Activated B cell treated with CpG ODN at 0.5 μM for 24 hours (primary cell): ENCODE results near the gene SLC35A2. TPM values are rescaled to one million over a fixed set of nuclear protein-coding genes. Genes with fewer than 3 reads are reported as not detected.

Experiments
- ATAC-seq: fragments of 200-7000 bp; cut with Tn5 transposase; one replicate; pipeline ENCODE4 v1.10.0; 2021; ENCODE audit warnings: low read depth, mild to moderate bottlenecking, moderate library complexity
- CTCF ChIA-PET: fragments of 350-600 bp; sonication (Branson Sonifier 250); formaldehyde crosslinking; loops from one replicate; lab custom pipeline; 2021; ENCODE audit warnings: antibody characterized with exemption; lab: Charles Lee
- POLR2A ChIA-PET: fragments of 350-600 bp; sonication (Branson Sonifier 250); formaldehyde crosslinking; loops from one replicate; lab custom pipeline; 2021; ENCODE audit warnings: antibody characterized with exemption; lab: Charles Lee
- DNase-seq: peaks from one replicate; pipeline ENCODE4 v3.0.0; 2022
- H3K27ac Mint-ChIP-seq: one replicate; pipeline ENCODE4 v1.8.0; 2020; ENCODE audit warnings: mixed read lengths
- H3K27me3 Mint-ChIP-seq: one replicate; pipeline ENCODE4 v1.8.0; 2021; ENCODE audit warnings: mixed read lengths
- H3K36me3 Mint-ChIP-seq: one replicate; pipeline ENCODE4 v1.8.0; 2021; ENCODE audit warnings: low read depth, mixed read lengths
- H3K4me1 Mint-ChIP-seq: one replicate; pipeline ENCODE4 v1.8.0; 2021; ENCODE audit warnings: mixed read lengths
- H3K4me3 Mint-ChIP-seq: one replicate; pipeline ENCODE4 v1.8.0; 2020; ENCODE audit warnings: mild to moderate bottlenecking, mixed read lengths
- H3K9me3 Mint-ChIP-seq: one replicate; pipeline ENCODE4 v1.8.0; 2020; ENCODE audit warnings: mixed read lengths
- intact Hi-C: fragments of 100-400 bp; cut with micrococcal nuclease; formaldehyde crosslinking; loops from one replicate; pipeline ENCODE4 v1.15.1; 2024
- total RNA-seq: library from RNA; stranded (reverse); gene quantifications from 2 replicates; pipeline ENCODE4 v1.2.3, GENCODE V29; 2022
- TF ChIP-seq, protein P1 (sequence below): fragments of 200-600 bp; IDR thresholded peaks from one replicate; pipeline ENCODE4 v1.8.0; 2022; ENCODE audit warnings: antibody characterized with exemption, mild to moderate bottlenecking

SLC35A2 gene
- total RNA-seq = 17.3 and 18.4 TPM in 2 replicates

DNA sequence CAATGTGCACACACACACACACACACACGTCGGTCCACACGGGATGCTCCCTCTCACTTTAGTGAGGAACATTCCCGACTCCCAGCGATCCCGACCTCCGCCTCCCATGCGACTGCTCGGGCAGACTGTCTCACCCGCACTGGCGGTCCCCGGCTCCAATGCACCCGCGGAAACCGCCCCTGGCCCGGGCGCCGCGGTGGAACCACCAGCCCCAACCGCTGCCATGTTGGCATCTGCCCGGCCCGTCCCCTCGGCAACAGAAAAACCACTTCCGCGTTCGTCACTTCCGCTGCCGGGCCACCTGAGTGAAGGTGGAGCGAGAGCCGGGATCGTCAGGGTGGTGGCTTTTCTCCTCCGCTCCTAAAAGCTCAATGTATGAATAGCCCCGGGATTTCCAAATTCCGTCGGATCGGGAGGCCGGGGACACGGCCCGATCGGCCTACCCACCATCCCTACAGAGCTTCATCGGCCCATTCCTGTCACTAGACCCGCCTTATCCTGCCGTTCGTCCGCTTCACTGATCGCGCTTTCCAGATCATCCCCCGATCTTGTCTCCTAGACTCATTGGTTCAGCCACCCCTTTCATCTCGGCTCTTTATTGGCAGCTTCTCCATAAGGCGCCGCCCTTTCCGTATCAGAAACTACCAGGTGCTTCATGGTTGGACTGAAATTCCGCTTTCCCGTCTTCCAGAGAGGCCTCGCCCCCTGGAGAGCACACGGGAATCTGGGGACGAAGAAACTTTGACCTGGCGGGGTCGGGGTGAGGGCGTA lies at the start of gene SLC35A2:
Gene SLC35A2 (minus strand): TSS at position 235 of the 771 bp plus-strand sequence. CDS start 10 bp downstream, at position 225.
- Mint-ChIP-seq H3K36me3 (peaks cover 52% of the 10 kb centered on the region), H3K4me1 (peaks cover 55% of the 10 kb centered on the region)

DNA sequence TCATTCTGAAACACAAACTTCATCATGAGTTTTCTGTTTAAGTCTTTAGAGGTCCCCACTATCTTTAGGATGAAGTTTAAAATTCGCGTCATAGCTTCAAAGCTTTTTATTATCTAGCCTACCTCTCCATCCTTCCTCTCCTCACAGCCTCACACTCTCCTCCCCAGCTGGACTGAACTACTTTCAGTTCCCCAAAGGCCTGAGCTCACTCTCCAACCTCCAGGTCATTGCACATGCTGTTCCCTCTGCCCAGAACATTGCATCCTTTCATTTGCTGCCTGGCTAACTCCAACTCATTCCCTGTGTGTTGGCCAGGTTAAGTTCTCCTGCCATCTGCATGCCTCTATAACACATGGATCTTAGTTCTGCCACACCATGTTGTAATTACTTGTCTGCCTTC lies 48.8 kb upstream of the SLC35A2 start:
- ChIA-PET POLR2A (no interaction called here), CTCF (interaction anchor here (1.4 kb wide), 1 partner anchor 11 kb away, joined by 3 read pairs; the partner anchor contains the start of gene KCND1)
- H3K27me3 Mint-ChIP-seq = no peaks in the 10 kb centered on the region
- intact Hi-C loops = no loop called here
- no peak for ATAC-seq
- peaks cover 53% of the 10 kb centered on the region for H3K4me1 Mint-ChIP-seq
- peak overlapping the region; percentile 66 for H3K4me3 Mint-ChIP-seq
- H3K27ac Mint-ChIP-seq = peak overlapping the region; percentile 74
- TF ChIP-seq, protein P1, sequence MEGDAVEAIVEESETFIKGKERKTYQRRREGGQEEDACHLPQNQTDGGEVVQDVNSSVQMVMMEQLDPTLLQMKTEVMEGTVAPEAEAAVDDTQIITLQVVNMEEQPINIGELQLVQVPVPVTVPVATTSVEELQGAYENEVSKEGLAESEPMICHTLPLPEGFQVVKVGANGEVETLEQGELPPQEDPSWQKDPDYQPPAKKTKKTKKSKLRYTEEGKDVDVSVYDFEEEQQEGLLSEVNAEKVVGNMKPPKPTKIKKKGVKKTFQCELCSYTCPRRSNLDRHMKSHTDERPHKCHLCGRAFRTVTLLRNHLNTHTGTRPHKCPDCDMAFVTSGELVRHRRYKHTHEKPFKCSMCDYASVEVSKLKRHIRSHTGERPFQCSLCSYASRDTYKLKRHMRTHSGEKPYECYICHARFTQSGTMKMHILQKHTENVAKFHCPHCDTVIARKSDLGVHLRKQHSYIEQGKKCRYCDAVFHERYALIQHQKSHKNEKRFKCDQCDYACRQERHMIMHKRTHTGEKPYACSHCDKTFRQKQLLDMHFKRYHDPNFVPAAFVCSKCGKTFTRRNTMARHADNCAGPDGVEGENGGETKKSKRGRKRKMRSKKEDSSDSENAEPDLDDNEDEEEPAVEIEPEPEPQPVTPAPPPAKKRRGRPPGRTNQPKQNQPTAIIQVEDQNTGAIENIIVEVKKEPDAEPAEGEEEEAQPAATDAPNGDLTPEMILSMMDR = no peak
- H3K9me3 Mint-ChIP-seq = no peaks in the 10 kb centered on the region
- H3K36me3 Mint-ChIP-seq = peaks cover 13% of the 10 kb centered on the region
- no peak for DNase-seq

More for the DNA sequence above, at the start of gene SLC35A2:
- Mint-ChIP-seq H3K27me3 (no peaks in the 10 kb centered on the region), H3K27ac (peak within 1 kb of the TSS; percentile 94), H3K4me3 (peak within 1 kb of the TSS; percentile 94), H3K9me3 (no peaks in the 10 kb centered on the region)
- ChIA-PET CTCF (interaction anchor here (1.2 kb wide), 1 partner anchor 20 kb away, joined by 4 read pairs; no protein-coding TSS in a partner anchor), POLR2A (interaction anchor here (0.6 to 16.0 kb wide), 21 partner anchors 9 to 280 kb away, joined by 3 to 718 read pairs (median 4); partner anchors contain the start of genes GRIPAP1, HDAC6, KCND1 and OTUD5)
- DNase-seq = peak; percentile 76
- intact Hi-C loops = loop anchor here (1.0 to 10.0 kb wide), 3 partner anchors 14 to 1077 kb away; partner anchors contain the start of genes PQBP1, TIMM17B and ZNF81
- peak; percentile 74 for ATAC-seq
- TF ChIP-seq, protein P1 = no peak

- H3K27ac Mint-ChIP-seq = peak overlapping the region; percentile 100
- no peaks in the 10 kb centered on the region for H3K9me3 Mint-ChIP-seq
- no peaks in the 10 kb centered on the region for H3K27me3 Mint-ChIP-seq
- POLR2A ChIA-PET = interaction anchor here (0.5 to 5.9 kb wide), 22 partner anchors 13 to 436 kb away, joined by 3 to 99 read pairs (median 8); partner anchors contain the start of genes GRIPAP1, HDAC6, KCND1 and PQBP1
- peaks cover 24% of the 10 kb centered on the region for H3K36me3 Mint-ChIP-seq
- CTCF ChIA-PET = interaction anchor here (0.8 to 1.0 kb wide), 2 partner anchors 21 to 310 kb away, joined by 3 to 4 read pairs; no protein-coding TSS in a partner anchor
- peak overlapping the region; percentile 98 for H3K4me3 Mint-ChIP-seq
- H3K4me1 Mint-ChIP-seq = peaks cover 67% of the 10 kb centered on the region
- TF ChIP-seq, protein P1 = no peak
- ATAC-seq (no peak), DNase-seq (no peak)
- intact Hi-C loops = loop anchor here (1.0 to 5.0 kb wide), 12 partner anchors 14 to 419 kb away; partner anchors contain the start of genes GRIPAP1, PIM2, PQBP1 and PRAF2
Observed at GRCh38 chrX:48958635-48959094, 47.2 kb upstream of the SLC35A2 start.

DNA sequence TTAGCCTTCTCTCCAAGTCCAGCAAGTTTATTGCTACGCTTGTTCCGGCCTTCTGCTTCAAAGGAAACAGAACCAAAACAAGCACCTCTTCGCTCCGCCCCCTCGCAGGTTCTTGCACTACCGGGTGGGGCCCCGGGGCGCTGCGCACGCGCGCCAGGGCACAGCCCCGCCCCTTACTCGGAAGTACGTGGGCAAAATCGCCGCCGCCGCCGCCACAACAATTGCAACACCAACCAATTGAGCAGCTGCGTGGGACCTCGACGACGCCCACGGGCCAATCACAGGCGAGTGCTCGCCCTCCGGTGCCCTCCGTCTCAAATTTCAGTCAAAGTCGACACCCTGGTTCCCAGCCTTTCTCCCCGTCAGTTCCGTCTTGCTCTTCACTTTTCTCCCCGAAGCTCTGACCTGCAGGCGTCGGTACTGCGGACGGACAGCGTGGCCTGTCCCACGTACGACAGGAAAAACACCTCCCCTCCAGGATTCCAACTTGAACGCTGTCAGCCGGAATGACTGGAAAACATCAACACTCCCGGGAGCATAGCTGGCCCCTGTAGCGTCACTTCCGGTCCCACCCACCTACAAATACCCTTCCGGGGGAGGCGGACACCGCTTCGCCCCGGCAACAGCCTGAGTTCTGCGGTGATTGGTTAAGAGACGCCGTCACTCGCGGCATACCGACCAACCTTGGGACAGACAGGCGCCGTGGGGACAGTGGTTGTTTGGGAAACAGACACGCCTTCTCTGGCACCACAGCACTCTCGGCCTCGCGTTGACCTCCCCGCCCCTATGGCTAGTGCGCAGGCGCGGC lies 46.6 kb upstream of the SLC35A2 start:
- TF ChIP-seq, protein P1 = no peak
- ATAC-seq = peak; percentile 84
- Mint-ChIP-seq H3K36me3 (peaks cover 26% of the 10 kb centered on the region), H3K9me3 (no peaks in the 10 kb centered on the region), H3K4me1 (peaks cover 69% of the 10 kb centered on the region), H3K27me3 (no peaks in the 10 kb centered on the region), H3K27ac (peak overlapping the region; percentile 100), H3K4me3 (peak overlapping the region; percentile 98)
- intact Hi-C loops = loop anchor here (1.0 to 5.0 kb wide), 13 partner anchors 14 to 419 kb away; partner anchors contain the start of genes GRIPAP1, PIM2, PQBP1 and PRAF2
- DNase-seq = peak; percentile 81
- ChIA-PET CTCF (interaction anchor here (0.8 to 1.0 kb wide), 3 partner anchors 15 to 309 kb away, joined by 3 to 4 read pairs (median 3); no protein-coding TSS in a partner anchor), POLR2A (interaction anchor here (0.5 to 5.9 kb wide), 27 partner anchors 9 to 436 kb away, joined by 3 to 99 read pairs (median 5); partner anchors contain the start of genes GRIPAP1, HDAC6, KCND1 and PQBP1)
